ENCODE measurements around the gene ACO2.
A peak's percentile ranks its signal among the peaks of the same experiment; 100 is the strongest.
"Not testable (repeated sequence)": the region's sequence is repeated elsewhere in the genome, so short reads cannot be mapped to it uniquely, and the experiment has no call there.

ACO2 gene

GRCh38 chr22:41435560-41435959 is 33.4 kb upstream of the ACO2 start:
- no peak for TF ChIP-seq CTCF (IDR thresholded peaks at IDR 0.05; ENCODE audit: unreplicated experiment in 3 of 3)
- Mint-ChIP-seq H3K27ac (peak overlapping the region in 1 of 3 experiments; percentile 66), H3K4me3 (no peak overlapping the region), H3K36me3 (ENCODE audit: low read depth) (peaks cover 63% of the 10 kb centered on the region), H3K4me1 (peaks cover 12% of the 10 kb centered on the region), H3K9me3 (no peaks in the 10 kb centered on the region), H3K27me3 (ENCODE audit: low read depth) (no peaks in the 10 kb centered on the region)

- Mint-ChIP-seq H3K4me3 (no peak overlapping the region), H3K27ac (no peak overlapping the region), H3K9me3 (no peaks in the 10 kb centered on the region), H3K4me1 (peaks cover 12% of the 10 kb centered on the region), H3K36me3 (ENCODE audit: low read depth) (peaks cover 61% of the 10 kb centered on the region), H3K27me3 (ENCODE audit: low read depth) (no peaks in the 10 kb centered on the region)
- no peak for TF ChIP-seq CTCF (IDR thresholded peaks at IDR 0.05; ENCODE audit: unreplicated experiment in 3 of 3)
These were observed 32.4 kb upstream of the ACO2 start for GRCh38 chr22:41436322-41437113.

DNA sequence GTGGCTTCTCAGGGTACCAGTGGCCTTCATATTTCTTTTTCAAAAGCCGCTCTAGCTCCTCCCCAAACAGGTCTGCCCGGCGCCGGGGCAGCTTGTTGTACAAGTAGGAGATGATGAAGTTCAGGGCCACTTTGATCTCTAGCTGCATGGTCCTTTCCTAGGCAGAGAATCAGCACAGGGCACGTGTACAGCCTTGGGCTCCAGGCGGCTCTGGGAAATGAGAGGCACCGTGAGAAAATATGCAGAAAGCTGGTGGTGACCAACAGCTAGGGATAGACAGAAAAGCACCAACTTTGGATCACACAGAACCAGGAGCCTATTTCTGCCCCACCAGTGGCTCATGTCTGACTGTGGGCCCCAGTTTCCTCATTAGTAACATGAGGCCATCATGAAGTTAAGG is 31.7 kb upstream of the ACO2 start:
- no peak for TF ChIP-seq CTCF (IDR thresholded peaks at IDR 0.05; ENCODE audit: unreplicated experiment in 3 of 3)
- Mint-ChIP-seq H3K4me1 (peaks cover 14% of the 10 kb centered on the region), H3K27ac (no peak overlapping the region), H3K27me3 (ENCODE audit: low read depth) (no peaks in the 10 kb centered on the region), H3K4me3 (no peak overlapping the region), H3K9me3 (no peaks in the 10 kb centered on the region), H3K36me3 (ENCODE audit: low read depth) (peaks cover 59% of the 10 kb centered on the region)

DNA sequence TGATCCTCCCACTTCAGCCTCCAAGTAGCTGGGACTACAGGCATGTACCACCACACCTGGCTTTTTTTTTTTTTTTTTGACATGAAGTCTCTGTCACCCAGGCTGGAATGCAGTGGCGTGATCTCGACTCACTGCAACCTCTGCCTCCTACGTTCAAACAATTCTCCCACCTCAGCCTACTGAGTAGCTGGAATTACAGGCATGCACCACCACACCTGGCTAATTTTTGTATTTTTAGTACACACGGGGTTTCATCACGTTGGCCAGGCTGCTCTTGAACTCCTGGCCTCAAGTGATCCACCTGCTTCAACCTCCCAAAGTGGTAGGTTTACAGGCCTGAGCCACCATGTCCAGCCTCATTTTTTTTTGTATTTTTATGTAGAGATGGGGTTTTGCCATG is 28.4 kb upstream of the ACO2 start:
- H3K4me1 Mint-ChIP-seq = peaks cover 28% of the 10 kb centered on the region
- H3K27me3 Mint-ChIP-seq (ENCODE audit: low read depth); H3K27ac Mint-ChIP-seq; H3K4me3 Mint-ChIP-seq; H3K9me3 Mint-ChIP-seq: not testable (repeated sequence)
- H3K36me3 Mint-ChIP-seq (ENCODE audit: low read depth) = peaks cover 50% of the 10 kb centered on the region

- Mint-ChIP-seq H3K27ac (peak overlapping the region; percentile 28 to 81 (median 67)), H3K27me3 (ENCODE audit: low read depth) (no peaks in the 10 kb centered on the region), H3K4me3 (peak overlapping the region; percentile 83 to 99 (median 99))
These were observed 26.6 kb upstream of the ACO2 start for GRCh38 chr22:41442240-41442792.

More at GRCh38 chr22:41442240-41442792, 26.6 kb upstream of the ACO2 start:
- Mint-ChIP-seq H3K36me3 (ENCODE audit: low read depth) (peaks cover 32% of the 10 kb centered on the region), H3K4me1 (peaks cover 25% of the 10 kb centered on the region), H3K9me3 (no peaks in the 10 kb centered on the region)
- TF ChIP-seq CTCF (IDR thresholded peaks at IDR 0.05; ENCODE audit: unreplicated experiment in 3 of 3) = no peak

Data from nephron (organoid).